ENCODE data around the gene CALR.
"Not testable (repeated sequence)": the region's sequence is repeated elsewhere in the genome, so short reads cannot be mapped to it uniquely, and the experiment has no call there.

Gene CALR

GRCh38 chr19:12935071-12935470 lies 3.3 kb upstream of the CALR start:
- no peak for DNase-seq

- DNase-seq, result no peak
Measured at GRCh38 chr19:12936582-12936981, 1.8 kb upstream of the CALR start.

GRCh38 chr19:12937093-12937926 lies 1.1 kb upstream of the CALR start:
- peak; percentile 77 for DNase-seq

GRCh38 chr19:12938779-12939601 lies 581 bp downstream of the CALR start:
- no peak for DNase-seq

GRCh38 chr19:12939975-12940423 lies 1.6 kb downstream of the CALR start:
- no peak for DNase-seq

GRCh38 chr19:12940897-12941296 lies 2.5 kb downstream of the CALR start:
- no peak for DNase-seq

GRCh38 chr19:12943437-12944044 lies 5.1 kb downstream of the CALR start:
- no peak for DNase-seq

GRCh38 chr19:12944104-12944674 lies 5.8 kb downstream of the CALR start:
- DNase-seq, result no peak

- DNase-seq, result peak; percentile 94
Measured at GRCh38 chr19:12945479-12946091, 7.2 kb downstream of the CALR start, which contains the start of gene RAD23A. RAD23A (plus strand) TSS chr19:12945862; CDS start chr19:12945949, 87 bp downstream.

- DNase-seq, result peak; percentile 38
Measured at GRCh38 chr19:12946092-12946721, 7.8 kb downstream of the CALR start.

GRCh38 chr19:12946731-12947496 lies 8.5 kb downstream of the CALR start:
- DNase-seq, result no peak

- no peak for DNase-seq
Measured at GRCh38 chr19:12947702-12948611, 9.5 kb downstream of the CALR start.

GRCh38 chr19:12948612-12949362 lies 10.4 kb downstream of the CALR start:
- DNase-seq, result no peak

GRCh38 chr19:12949363-12950283 lies 11.2 kb downstream of the CALR start:
- no peak for DNase-seq

- DNase-seq, result not testable (repeated sequence)
Measured at GRCh38 chr19:12952050-12952449, 13.6 kb downstream of the CALR start.

- DNase-seq, result no peak
Measured at GRCh38 chr19:12952488-12953137, 14.2 kb downstream of the CALR start.

GRCh38 chr19:12953138-12953798 lies 14.9 kb downstream of the CALR start:
- no peak for DNase-seq
